Upper lobe of right lung (tissue), 1 donor: ENCODE data around the gene RCL1. TPM values are rescaled to one million over a fixed set of nuclear protein-coding genes. Genes with fewer than 3 reads are reported as not detected.
A peak's percentile ranks its signal among the peaks of the same experiment; 100 is the strongest.

ENCODE experiments used
- ATAC-seq: fragments of 200-7000 bp; cut with Tn5 transposase; one replicate; pipeline ENCODE4 v1.9.1; 2020; ENCODE audit warnings: mild to moderate bottlenecking, moderate library complexity
- DNase-seq: peaks from one replicate; pipeline ENCODE4 v3.0.0-alpha.2; 2020
- H3K27ac ChIP-seq: fragments of 200-600 bp; one replicate; pipeline ENCODE4 v1.8.0; 2022
- H3K27me3 ChIP-seq: fragments of 200-600 bp; one replicate; pipeline ENCODE4 v1.8.0; 2022; ENCODE audit warnings: mild to moderate bottlenecking
- H3K36me3 ChIP-seq: fragments of 200-600 bp; one replicate; pipeline ENCODE4 v1.8.0; 2022
- H3K4me1 ChIP-seq: fragments of 200-600 bp; one replicate; pipeline ENCODE4 v1.8.0; 2022
- H3K4me3 ChIP-seq: fragments of 200-600 bp; one replicate; pipeline ENCODE4 v1.8.0; 2022; ENCODE audit warnings: mild to moderate bottlenecking
- H3K9me3 ChIP-seq: fragments of 200-600 bp; one replicate; pipeline ENCODE4 v1.8.0; 2022
- CTCF ChIP-seq: fragments of 200-600 bp; IDR thresholded peaks from one replicate; pipeline ENCODE4 v1.8.0; 2022; ENCODE audit warnings: antibody characterized with exemption
- intact Hi-C: fragments of 100-400 bp; cut with DNase I; formaldehyde crosslinking; loops from one replicate; pipeline ENCODE4 v1.11.0; 2022
- total RNA-seq: library from RNA; stranded (reverse); fragmentation: NEBNext Ultra II Directional; extraction: Animal tissue kit (Norgen Biotek cat#: 25700); gene quantifications from one replicate; pipeline ENCODE4 v1.2.1, GENCODE V29; 2021
- donor health status: DM: no; HTN: yes; CAD: no; lungs with severe emphysema.

Gene RCL1
- total RNA-seq, 1 donor from 2014 or later, result 19.6 TPM

GRCh38 chr9:4842213-4842612, 49.5 kb downstream of the RCL1 start:
- TF ChIP-seq CTCF, result no peak

GRCh38 chr9:4842734-4843133, 50.0 kb downstream of the RCL1 start:
- peaks cover 15% of the 10 kb centered on the region for H3K4me1 ChIP-seq
- H3K27me3 ChIP-seq, result no peaks in the 10 kb centered on the region
- peaks cover 57% of the 10 kb centered on the region for H3K36me3 ChIP-seq
- no peaks in the 10 kb centered on the region for H3K9me3 ChIP-seq
- no peak overlapping the region for H3K4me3 ChIP-seq
- intact Hi-C loops, result no loop called here
- no peak for TF ChIP-seq CTCF
- DNase-seq (no peak), ATAC-seq (no peak)
- no peak overlapping the region for H3K27ac ChIP-seq

More at GRCh38 chr9:4842213-4842612, 49.5 kb downstream of the RCL1 start:
- ATAC-seq (no peak), DNase-seq (no peak)
- Histone ChIP-seq H3K27ac (no peak overlapping the region), H3K27me3 (no peaks in the 10 kb centered on the region), H3K9me3 (no peaks in the 10 kb centered on the region), H3K36me3 (peaks cover 52% of the 10 kb centered on the region), H3K4me1 (peaks cover 15% of the 10 kb centered on the region), H3K4me3 (no peak overlapping the region)
- intact Hi-C loops, result no loop called here

GRCh38 chr9:4844056-4844838, 51.5 kb downstream of the RCL1 start:
- H3K36me3 ChIP-seq, result peaks cover 67% of the 10 kb centered on the region
- peak overlapping the region; percentile 34 for H3K27ac ChIP-seq
- DNase-seq, result no peak
- peak; percentile 46 for ATAC-seq
- no peak overlapping the region for H3K4me3 ChIP-seq
- intact Hi-C loops, result no loop called here
- H3K4me1 ChIP-seq, result peaks cover 2% of the 10 kb centered on the region
- TF ChIP-seq CTCF, result no peak
- H3K27me3 ChIP-seq, result no peaks in the 10 kb centered on the region
- no peaks in the 10 kb centered on the region for H3K9me3 ChIP-seq

- DNase-seq, result no peak
- H3K4me3 ChIP-seq, result no peak overlapping the region
- H3K4me1 ChIP-seq, result no peaks in the 10 kb centered on the region
- peak; percentile 7 for TF ChIP-seq CTCF
- H3K27me3 ChIP-seq, result no peaks in the 10 kb centered on the region
- no peak overlapping the region for H3K27ac ChIP-seq
- intact Hi-C loops, result no loop called here
- peak; percentile 42 for ATAC-seq
- peaks cover 77% of the 10 kb centered on the region for H3K36me3 ChIP-seq
- no peaks in the 10 kb centered on the region for H3K9me3 ChIP-seq
Observed at GRCh38 chr9:4849369-4849768, 56.6 kb downstream of the RCL1 start.

GRCh38 chr9:4850603-4851310, 58.0 kb downstream of the RCL1 start:
- no peak for TF ChIP-seq CTCF
- Histone ChIP-seq H3K4me1 (no peaks in the 10 kb centered on the region), H3K27me3 (no peaks in the 10 kb centered on the region), H3K4me3 (no peak overlapping the region), H3K27ac (no peak overlapping the region), H3K36me3 (peaks cover 63% of the 10 kb centered on the region), H3K9me3 (no peaks in the 10 kb centered on the region)
- intact Hi-C loops, result no loop called here
- DNase-seq, result no peak
- ATAC-seq, result peak; percentile 30
